Iris pigment epithelial cell (primary cell): Measurements from ENCODE around the gene WDFY2.
"Not testable (repeated sequence)": the region's sequence is repeated elsewhere in the genome, so short reads cannot be mapped to it uniquely, and the experiment has no call there.

Source experiments
- DNase-seq: peaks from one replicate; pipeline ENCODE4 v3.0.0-alpha.2; 2011; ENCODE audit warnings: low read depth

WDFY2 gene

DNA sequence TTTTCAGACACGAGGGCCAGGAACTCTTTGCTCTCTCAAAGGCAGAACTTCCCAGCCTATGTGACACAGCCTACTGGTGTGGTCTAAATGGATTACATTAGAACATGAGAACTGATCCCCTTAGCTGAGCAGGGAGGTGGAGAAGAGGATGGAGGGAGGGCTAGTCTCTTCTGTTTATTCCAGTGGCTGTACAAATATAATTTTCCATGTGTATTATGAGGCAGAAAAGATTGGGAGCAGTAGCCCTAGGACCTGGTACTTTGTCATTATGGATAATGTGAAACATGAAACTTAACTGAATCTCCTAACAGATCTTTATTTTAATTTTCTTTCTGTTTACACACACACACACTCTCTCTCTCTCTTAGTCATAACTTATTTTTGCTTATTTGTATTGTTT, 82.1 kb downstream of the WDFY2 start:
- DNase-seq = peak; percentile 45

DNA sequence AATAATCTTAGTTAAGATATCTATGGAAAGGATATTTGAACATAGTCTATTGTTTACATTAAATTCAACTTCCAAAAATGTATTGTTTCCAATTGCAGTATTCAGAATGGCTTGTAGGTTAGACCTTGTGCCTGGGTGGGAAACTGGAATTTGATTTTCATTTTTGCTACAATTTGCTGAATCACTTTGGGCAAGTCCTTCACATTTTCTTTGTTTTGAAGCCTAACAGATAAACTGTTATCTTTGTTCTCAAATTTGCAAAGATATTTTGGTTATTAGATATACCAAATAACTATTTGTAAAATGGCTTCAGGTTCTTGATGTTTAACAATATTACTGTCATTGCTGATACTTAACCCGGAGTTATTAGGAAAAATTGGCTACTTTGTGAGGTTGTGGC, 82.6 kb downstream of the WDFY2 start:
- DNase-seq = no peak

GRCh38 chr13:51668580-51669195, 84.4 kb downstream of the WDFY2 start:
- peak; percentile 62 for DNase-seq

DNA sequence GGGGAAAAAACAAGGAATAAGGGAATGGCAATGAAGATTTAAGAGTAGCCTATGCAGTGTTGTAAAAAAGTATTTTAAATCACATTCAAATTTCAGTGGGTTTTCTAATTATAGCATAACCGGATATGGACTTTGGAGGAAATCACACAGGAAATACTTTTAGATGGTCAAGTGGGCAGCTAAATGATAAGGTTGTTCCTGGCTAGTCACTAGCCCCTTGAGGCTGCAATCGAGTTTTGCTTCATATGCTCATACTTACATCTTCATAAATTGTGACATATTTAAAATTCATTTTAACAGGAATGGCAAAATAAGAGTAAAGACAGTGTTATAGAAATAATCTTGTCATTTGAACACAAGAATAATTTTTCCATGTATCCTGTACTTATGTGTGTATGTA, 88.9 kb downstream of the WDFY2 start:
- no peak for DNase-seq

DNA sequence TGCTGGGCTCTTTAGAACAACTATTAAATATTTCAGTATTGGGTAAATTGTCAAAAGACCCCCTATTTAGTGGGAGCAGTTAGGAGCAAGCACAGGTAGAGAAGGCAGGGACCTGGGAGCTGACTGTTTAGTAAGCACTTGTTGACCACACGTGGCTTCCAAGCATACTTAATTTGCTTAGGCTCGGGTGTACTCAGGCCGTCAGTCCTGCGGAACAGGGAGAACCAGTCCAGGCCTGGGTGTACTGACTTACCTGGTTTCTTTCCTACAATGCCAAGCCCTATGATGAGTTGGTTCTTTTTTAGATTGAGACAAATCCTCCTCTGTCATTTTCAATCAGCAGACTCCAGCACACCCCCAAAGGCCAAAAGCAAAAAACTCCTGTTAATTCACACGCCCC, 90.0 kb downstream of the WDFY2 start:
- DNase-seq = no peak

DNA sequence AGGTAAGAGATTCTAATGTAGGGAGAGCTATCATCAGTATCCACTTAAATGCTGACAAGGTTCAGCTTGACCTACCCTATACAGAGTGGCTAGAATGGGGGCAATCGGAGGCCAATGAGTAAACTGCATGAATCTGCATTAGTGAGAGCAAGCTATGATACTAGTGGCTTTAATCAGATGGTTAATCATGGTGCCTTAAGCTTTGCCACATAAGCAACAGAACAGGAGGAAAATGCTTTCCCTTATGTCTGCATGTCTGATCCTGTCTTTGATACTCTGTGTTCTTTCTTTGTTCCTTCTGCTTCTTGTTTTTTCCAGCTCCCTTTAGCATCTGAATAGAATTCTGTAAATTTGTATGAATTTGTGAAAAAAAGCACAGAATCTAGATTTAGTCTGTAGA, 91.1 kb downstream of the WDFY2 start:
- DNase-seq = no peak

DNA sequence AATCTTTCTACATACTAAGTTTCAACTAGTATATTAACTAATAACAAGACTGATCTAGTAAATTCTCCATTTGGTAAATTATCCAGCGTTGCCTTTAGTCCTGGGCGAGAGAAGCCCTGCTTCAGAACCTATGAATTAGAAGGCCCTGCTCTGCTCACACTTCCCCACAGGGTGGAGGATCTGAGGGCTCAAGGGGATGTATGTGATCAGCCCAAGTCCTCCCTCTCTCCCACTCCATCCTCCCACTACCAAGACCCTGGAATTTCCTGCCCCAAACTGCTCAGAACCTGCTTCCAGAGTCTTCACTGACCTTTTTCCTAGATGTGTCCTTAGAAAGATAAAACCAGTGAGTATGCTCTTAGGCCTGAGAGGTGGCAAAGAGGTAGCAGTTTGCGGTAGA, 91.6 kb downstream of the WDFY2 start:
- no peak for DNase-seq

DNA sequence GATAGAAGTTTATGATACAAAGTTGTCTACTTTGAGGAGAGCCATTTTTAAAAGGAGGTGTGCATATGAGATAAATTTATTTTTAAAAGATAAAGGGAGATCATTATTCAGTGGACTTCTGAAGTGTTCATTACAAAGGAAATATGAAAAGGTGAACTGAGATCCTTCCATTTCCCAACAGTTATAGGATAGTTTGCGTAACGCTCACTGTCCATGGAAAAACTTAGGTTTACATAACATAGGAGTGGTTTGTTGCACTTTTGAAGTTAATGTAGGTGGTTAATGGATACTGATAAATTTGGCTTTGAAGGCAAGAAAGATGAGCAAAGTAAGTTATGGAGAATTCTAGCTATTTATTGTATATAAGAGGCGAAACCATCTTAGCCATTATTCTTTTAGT, 92.5 kb downstream of the WDFY2 start:
- DNase-seq = no peak

DNA sequence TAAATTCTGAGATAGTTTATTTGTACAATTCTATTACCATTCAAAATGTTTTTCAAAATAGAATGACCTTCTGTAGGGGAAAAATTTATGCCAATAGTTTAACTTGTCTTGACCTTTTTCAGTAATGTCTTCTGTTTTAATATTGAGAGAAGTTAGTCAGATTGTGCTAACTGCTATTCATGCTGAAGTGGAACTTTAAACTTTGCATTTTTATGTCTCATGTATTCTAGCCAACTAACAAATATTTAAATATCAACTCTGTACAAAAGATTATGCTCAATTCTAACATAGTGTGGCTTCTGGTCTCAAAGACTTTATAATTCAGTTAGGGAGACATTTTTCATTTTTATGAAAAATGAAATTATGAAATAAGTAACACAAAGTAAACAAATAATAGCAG, 94.2 kb downstream of the WDFY2 start:
- DNase-seq = no peak

DNA sequence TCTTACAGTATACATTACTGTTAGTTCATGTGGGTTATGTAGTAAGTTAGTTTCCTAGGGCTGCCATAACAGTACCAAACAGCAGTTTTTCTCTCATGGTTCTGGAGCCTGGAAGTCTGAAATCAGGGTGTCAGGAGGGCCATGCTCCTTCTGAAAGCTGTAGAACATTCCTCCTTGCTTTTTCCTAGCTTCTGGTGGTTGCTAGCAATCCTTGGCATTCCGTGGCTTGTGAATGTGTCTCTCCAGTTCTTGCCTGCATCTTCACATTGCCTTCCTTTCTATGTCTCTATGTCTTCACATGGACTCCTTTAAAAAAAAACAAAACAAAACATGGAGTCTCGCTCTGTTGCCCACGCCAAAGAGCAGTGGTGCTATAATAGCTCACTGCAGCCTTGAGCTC, 95.4 kb downstream of the WDFY2 start:
- DNase-seq = no peak

DNA sequence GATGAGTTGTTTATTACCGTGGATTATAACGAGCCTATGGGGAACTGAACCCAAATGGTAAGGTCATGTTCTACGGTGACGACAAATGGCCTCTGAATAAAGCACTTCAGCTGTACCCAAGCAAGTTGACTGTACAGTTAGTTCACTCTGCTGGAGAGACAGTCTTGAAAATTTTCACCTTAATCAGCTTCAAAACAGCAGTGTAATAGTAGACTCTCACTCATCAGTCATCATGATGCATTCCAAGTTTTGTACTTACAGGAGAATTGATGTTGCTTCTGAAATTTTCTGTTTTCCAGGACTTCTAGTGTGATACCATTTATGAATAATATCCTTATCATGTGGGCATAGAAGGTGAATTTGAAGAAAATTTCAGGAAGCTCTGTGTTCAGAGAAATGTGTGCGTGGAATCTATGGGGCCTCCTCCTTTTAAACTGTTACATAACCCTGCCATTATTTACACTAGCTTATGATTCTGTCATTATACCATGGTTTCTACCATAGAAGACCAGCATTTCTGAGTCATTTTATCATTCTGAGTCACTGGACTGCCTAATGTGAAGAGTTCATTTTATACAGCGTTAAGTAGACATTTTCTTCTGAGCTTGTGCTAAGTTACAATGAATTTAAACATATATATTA, 96.9 kb downstream of the WDFY2 start:
- DNase-seq = peak; percentile 91

- peak; percentile 70 for DNase-seq
Observed at GRCh38 chr13:51682686-51683085, 98.4 kb downstream of the WDFY2 start.

DNA sequence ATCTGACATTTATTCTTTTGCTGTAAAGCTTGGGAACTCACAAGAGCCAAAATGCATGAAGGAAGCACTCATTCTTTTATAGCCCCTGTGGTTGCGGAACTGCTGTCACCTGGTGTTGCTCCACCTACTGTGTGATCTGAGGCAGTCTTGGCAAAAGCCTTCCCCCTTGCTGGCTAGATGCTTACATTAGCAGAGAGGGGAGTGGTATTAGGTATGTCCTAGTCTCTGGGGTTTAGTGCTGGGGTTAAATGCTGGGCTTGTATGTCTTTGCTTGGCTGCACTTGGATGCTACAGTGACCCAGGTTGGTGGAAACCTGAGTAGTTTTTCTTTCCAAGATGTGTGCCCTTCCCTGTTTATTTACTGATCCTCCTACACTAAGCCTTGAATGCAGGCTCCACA, 99.3 kb downstream of the WDFY2 start:
- no peak for DNase-seq

- DNase-seq = peak; percentile 54
Observed at GRCh38 chr13:51684076-51684475, 99.8 kb downstream of the WDFY2 start.

DNA sequence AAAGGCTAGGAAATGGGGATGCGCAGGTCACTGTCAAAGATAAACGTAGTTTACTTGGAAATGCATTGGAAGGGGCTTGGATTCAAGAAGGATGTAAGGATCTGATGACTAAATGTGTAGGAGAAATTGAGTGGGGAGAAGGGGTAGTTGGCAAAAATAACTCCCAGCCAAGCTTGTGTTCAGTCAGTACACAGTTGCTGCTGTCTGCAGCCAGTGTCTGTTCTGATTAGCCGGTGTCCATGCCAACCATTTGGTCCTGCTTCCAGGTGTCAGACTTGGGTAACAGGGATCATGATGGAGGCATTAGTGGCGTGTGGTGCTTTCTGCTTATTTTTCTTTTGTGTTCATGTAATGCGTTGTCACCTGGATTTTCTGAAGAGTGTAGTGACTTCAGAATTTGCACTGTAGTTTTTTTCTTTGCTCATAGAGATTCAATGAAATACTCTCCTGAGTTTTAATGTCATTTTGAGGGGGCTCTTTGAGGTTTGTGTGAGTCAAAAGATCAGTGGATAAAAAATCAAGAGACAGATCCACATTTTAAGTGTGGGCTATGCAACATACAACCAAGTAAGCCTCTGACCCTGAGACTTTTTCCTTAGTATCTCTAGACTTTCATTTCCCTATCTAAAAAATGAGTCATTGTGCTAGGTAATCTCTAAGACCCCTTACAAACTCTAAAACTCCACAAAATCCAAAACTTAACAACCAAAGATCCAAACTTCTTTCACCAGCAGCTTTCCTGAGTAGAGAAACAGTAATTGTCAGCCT, 103.9 kb downstream of the WDFY2 start:
- no peak for DNase-seq

DNA sequence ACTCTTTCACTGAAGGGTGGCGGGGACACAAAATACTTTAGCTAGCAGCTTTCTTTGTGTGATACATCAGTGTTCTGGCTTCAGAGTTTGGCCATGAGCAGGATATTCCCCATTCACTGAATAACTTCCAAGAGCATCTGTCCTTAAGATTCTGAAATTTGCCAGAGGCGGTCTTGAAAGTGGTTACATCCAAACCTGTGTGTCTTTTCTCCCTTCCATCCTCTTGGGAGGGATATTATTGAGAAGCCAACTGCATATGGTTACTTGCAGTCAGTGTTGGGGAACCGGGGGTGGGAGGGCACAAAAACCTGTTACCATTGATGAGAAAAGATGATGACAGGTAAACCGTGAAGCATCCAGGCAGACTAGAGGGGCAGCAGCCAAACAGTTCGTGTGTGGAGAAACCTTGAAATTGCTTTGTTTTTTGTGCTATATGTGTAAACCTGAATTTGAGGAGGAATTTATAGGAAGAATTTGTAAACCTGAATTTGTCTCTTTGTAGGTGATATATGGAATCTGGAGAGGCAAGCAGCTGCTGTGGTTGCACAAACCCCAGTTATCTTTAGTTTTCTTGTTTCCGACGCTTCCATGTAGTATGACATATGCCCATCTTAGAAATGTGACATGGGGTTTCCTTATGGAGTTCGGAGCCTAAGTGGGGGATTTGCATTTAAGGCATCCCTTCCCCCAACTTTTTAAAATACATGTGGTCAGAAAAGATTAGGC, 104.8 kb downstream of the WDFY2 start:
- no peak for DNase-seq

GRCh38 chr13:51689663-51689996, 105.4 kb downstream of the WDFY2 start:
- no peak for DNase-seq

DNA sequence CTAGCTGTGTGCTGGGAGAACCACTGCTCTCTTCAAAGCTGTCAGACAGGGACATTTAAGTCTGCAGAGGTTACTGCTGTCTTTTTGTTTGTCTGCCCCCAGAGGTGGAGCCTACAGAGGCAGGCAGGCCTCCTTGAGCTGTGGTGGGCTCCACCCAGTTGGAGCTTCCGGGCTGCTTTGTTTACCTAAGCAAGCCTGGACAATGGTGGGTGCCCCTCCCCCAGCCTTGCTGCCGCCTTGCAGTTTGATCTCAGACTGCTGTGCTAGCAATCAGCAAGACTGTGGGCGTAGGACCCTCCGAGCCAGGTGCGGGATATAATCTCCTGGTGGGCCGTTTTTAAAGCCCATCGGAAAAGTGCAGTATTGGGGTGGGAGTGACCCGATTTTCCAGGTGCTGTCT, 111.4 kb downstream of the WDFY2 start:
- not testable (repeated sequence) for DNase-seq

- DNase-seq = peak; percentile 76
Observed at GRCh38 chr13:51697181-51697580, 112.9 kb downstream of the WDFY2 start.

GRCh38 chr13:51697855-51698254, 113.6 kb downstream of the WDFY2 start:
- peak; percentile 72 for DNase-seq

GRCh38 chr13:51698352-51698751, 114.1 kb downstream of the WDFY2 start:
- DNase-seq = no peak

GRCh38 chr13:51704399-51705313, 120.4 kb downstream of the WDFY2 start:
- DNase-seq = no peak
